ENCODE data around the gene OR2B6.
"Not testable (repeated sequence)": the region's sequence is repeated elsewhere in the genome, so short reads cannot be mapped to it uniquely, and the experiment has no call there.

Gene OR2B6

GRCh38 chr6:27956941-27957340 is at the start of gene OR2B6:
OR2B6 (plus strand) TSS chr6:27957241; CDS start chr6:27957241, 0 bp downstream.
- no peak for ATAC-seq (replicated peaks; ENCODE audit: extremely low read depth, poor library complexity, severe bottlenecking)
- H3K27ac Mint-ChIP-seq (ENCODE audit: low read depth) = no peak within 1 kb of the TSS
- no peak within 1 kb of the TSS for H3K4me3 Mint-ChIP-seq
- no peaks in the 10 kb centered on the region for H3K9me3 Mint-ChIP-seq
- no peaks in the 10 kb centered on the region for H3K4me1 Mint-ChIP-seq
- H3K36me3 Mint-ChIP-seq (ENCODE audit: insufficient read depth) = no peaks in the 10 kb centered on the region
- no peak for DNase-seq (ENCODE audit: low spot score in 2 of 2)
- H3K27me3 Mint-ChIP-seq = peaks cover 80% of the 10 kb centered on the region

- Mint-ChIP-seq H3K9me3 (no peaks in the 10 kb centered on the region), H3K4me1 (peaks cover under 1% of the 10 kb centered on the region), H3K4me3 (no peak overlapping the region), H3K27ac (ENCODE audit: low read depth) (no peak overlapping the region), H3K36me3 (ENCODE audit: insufficient read depth) (peaks cover 4% of the 10 kb centered on the region), H3K27me3 (peaks cover 29% of the 10 kb centered on the region)
- DNase-seq (ENCODE audit: low spot score in 2 of 2) (no peak), ATAC-seq (replicated peaks; ENCODE audit: extremely low read depth, poor library complexity, severe bottlenecking) (no peak)
Measured at GRCh38 chr6:27908017-27908416, 49.0 kb upstream of the OR2B6 start.

- H3K27me3 Mint-ChIP-seq = peaks cover 41% of the 10 kb centered on the region
- no peak for ATAC-seq (replicated peaks; ENCODE audit: extremely low read depth, poor library complexity, severe bottlenecking)
- DNase-seq (ENCODE audit: low spot score in 2 of 2) = no peak
- H3K4me3 Mint-ChIP-seq = no peak within 1 kb of the TSS
- H3K27ac Mint-ChIP-seq (ENCODE audit: low read depth) = no peak within 1 kb of the TSS
- no peaks in the 10 kb centered on the region for H3K4me1 Mint-ChIP-seq
- no peaks in the 10 kb centered on the region for H3K36me3 Mint-ChIP-seq (ENCODE audit: insufficient read depth)
- no peaks in the 10 kb centered on the region for H3K9me3 Mint-ChIP-seq
Measured at GRCh38 chr6:27911956-27912446, 45.0 kb upstream of the OR2B6 start, which contains the start of gene OR2B2. OR2B2 (minus strand) TSS chr6:27912396; CDS start chr6:27912319, 77 bp downstream.

- ATAC-seq (replicated peaks; ENCODE audit: extremely low read depth, poor library complexity, severe bottlenecking) (no peak), DNase-seq (ENCODE audit: low spot score in 2 of 2) (no peak)
- H3K4me3 Mint-ChIP-seq = no peak overlapping the region
- no peaks in the 10 kb centered on the region for H3K36me3 Mint-ChIP-seq (ENCODE audit: insufficient read depth)
- H3K27ac Mint-ChIP-seq (ENCODE audit: low read depth) = no peak overlapping the region
- no peaks in the 10 kb centered on the region for H3K9me3 Mint-ChIP-seq
- H3K27me3 Mint-ChIP-seq = peaks cover 72% of the 10 kb centered on the region
- no peaks in the 10 kb centered on the region for H3K4me1 Mint-ChIP-seq
Measured at GRCh38 chr6:27922949-27923348, 34.1 kb upstream of the OR2B6 start.

- H3K27me3 Mint-ChIP-seq = peaks cover 77% of the 10 kb centered on the region
Measured at GRCh38 chr6:27924179-27924578, 32.9 kb upstream of the OR2B6 start.

GRCh38 chr6:27928041-27928440 is 29.0 kb upstream of the OR2B6 start:
- not testable (repeated sequence) for H3K4me3 Mint-ChIP-seq; DNase-seq (ENCODE audit: low spot score in 2 of 2); H3K36me3 Mint-ChIP-seq (ENCODE audit: insufficient read depth); H3K4me1 Mint-ChIP-seq; H3K27ac Mint-ChIP-seq (ENCODE audit: low read depth); ATAC-seq (replicated peaks; ENCODE audit: extremely low read depth, poor library complexity, severe bottlenecking); H3K9me3 Mint-ChIP-seq
- H3K27me3 Mint-ChIP-seq = peaks cover 76% of the 10 kb centered on the region

More at GRCh38 chr6:27924179-27924578, 32.9 kb upstream of the OR2B6 start:
- DNase-seq (ENCODE audit: low spot score in 2 of 2) (no peak), ATAC-seq (replicated peaks; ENCODE audit: extremely low read depth, poor library complexity, severe bottlenecking) (no peak)
- no peak overlapping the region for H3K4me3 Mint-ChIP-seq
- H3K9me3 Mint-ChIP-seq = no peaks in the 10 kb centered on the region
- H3K36me3 Mint-ChIP-seq (ENCODE audit: insufficient read depth) = no peaks in the 10 kb centered on the region
- no peak overlapping the region for H3K27ac Mint-ChIP-seq (ENCODE audit: low read depth)
- no peaks in the 10 kb centered on the region for H3K4me1 Mint-ChIP-seq

- peaks cover 67% of the 10 kb centered on the region for H3K27me3 Mint-ChIP-seq
- H3K27ac Mint-ChIP-seq (ENCODE audit: low read depth); H3K36me3 Mint-ChIP-seq (ENCODE audit: insufficient read depth); DNase-seq (ENCODE audit: low spot score in 2 of 2); H3K4me3 Mint-ChIP-seq; ATAC-seq (replicated peaks; ENCODE audit: extremely low read depth, poor library complexity, severe bottlenecking); H3K9me3 Mint-ChIP-seq; H3K4me1 Mint-ChIP-seq: not testable (repeated sequence)
Measured at GRCh38 chr6:27929930-27930329, 27.1 kb upstream of the OR2B6 start.

GRCh38 chr6:27931209-27931608 is 25.8 kb upstream of the OR2B6 start:
- DNase-seq (ENCODE audit: low spot score in 2 of 2) = no peak
- peaks cover 7% of the 10 kb centered on the region for H3K9me3 Mint-ChIP-seq
- H3K4me3 Mint-ChIP-seq = no peak overlapping the region
- H3K36me3 Mint-ChIP-seq (ENCODE audit: insufficient read depth) = no peaks in the 10 kb centered on the region
- H3K27ac Mint-ChIP-seq (ENCODE audit: low read depth) = no peak overlapping the region
- peaks cover 57% of the 10 kb centered on the region for H3K27me3 Mint-ChIP-seq
- no peak for ATAC-seq (replicated peaks; ENCODE audit: extremely low read depth, poor library complexity, severe bottlenecking)
- no peaks in the 10 kb centered on the region for H3K4me1 Mint-ChIP-seq

- Mint-ChIP-seq H3K9me3 (no peaks in the 10 kb centered on the region), H3K27me3 (peaks cover 63% of the 10 kb centered on the region), H3K4me3 (no peak overlapping the region), H3K27ac (ENCODE audit: low read depth) (no peak overlapping the region), H3K4me1 (no peaks in the 10 kb centered on the region), H3K36me3 (ENCODE audit: insufficient read depth) (peaks cover 1% of the 10 kb centered on the region)
- ATAC-seq (replicated peaks; ENCODE audit: extremely low read depth, poor library complexity, severe bottlenecking) (no peak), DNase-seq (ENCODE audit: low spot score in 2 of 2) (no peak)
Measured at GRCh38 chr6:27940766-27941165, 16.3 kb upstream of the OR2B6 start.

- not testable (repeated sequence) for H3K4me3 Mint-ChIP-seq; H3K9me3 Mint-ChIP-seq; ATAC-seq (replicated peaks; ENCODE audit: extremely low read depth, poor library complexity, severe bottlenecking); H3K4me1 Mint-ChIP-seq; H3K27ac Mint-ChIP-seq (ENCODE audit: low read depth); DNase-seq (ENCODE audit: low spot score in 2 of 2); H3K36me3 Mint-ChIP-seq (ENCODE audit: insufficient read depth)
- peaks cover 71% of the 10 kb centered on the region for H3K27me3 Mint-ChIP-seq
Measured at GRCh38 chr6:27943072-27943471, 14.0 kb upstream of the OR2B6 start.

- DNase-seq (ENCODE audit: low spot score in 2 of 2) (no peak), ATAC-seq (replicated peaks; ENCODE audit: extremely low read depth, poor library complexity, severe bottlenecking) (no peak)
- Mint-ChIP-seq H3K9me3 (no peaks in the 10 kb centered on the region), H3K36me3 (ENCODE audit: insufficient read depth) (peaks cover 1% of the 10 kb centered on the region), H3K27ac (ENCODE audit: low read depth) (no peak overlapping the region), H3K27me3 (peaks cover 69% of the 10 kb centered on the region), H3K4me3 (no peak overlapping the region), H3K4me1 (no peaks in the 10 kb centered on the region)
Measured at GRCh38 chr6:27948237-27948636, 8.8 kb upstream of the OR2B6 start.

- no peak overlapping the region for H3K27ac Mint-ChIP-seq (ENCODE audit: low read depth)
- no peaks in the 10 kb centered on the region for H3K4me1 Mint-ChIP-seq
- DNase-seq (ENCODE audit: low spot score in 2 of 2) (no peak), ATAC-seq (replicated peaks; ENCODE audit: extremely low read depth, poor library complexity, severe bottlenecking) (no peak)
- no peak overlapping the region for H3K4me3 Mint-ChIP-seq
- H3K9me3 Mint-ChIP-seq = no peaks in the 10 kb centered on the region
- H3K36me3 Mint-ChIP-seq (ENCODE audit: insufficient read depth) = no peaks in the 10 kb centered on the region
- peaks cover 86% of the 10 kb centered on the region for H3K27me3 Mint-ChIP-seq
Measured at GRCh38 chr6:27951040-27951439, 6.0 kb upstream of the OR2B6 start.

GRCh38 chr6:27957516-27957915 is 475 bp downstream of the OR2B6 start:
- H3K9me3 Mint-ChIP-seq = no peaks in the 10 kb centered on the region
- no peak for DNase-seq (ENCODE audit: low spot score in 2 of 2)
- ATAC-seq (replicated peaks; ENCODE audit: extremely low read depth, poor library complexity, severe bottlenecking) = no peak

More at GRCh38 chr6:27957516-27957915, 475 bp downstream of the OR2B6 start:
- H3K36me3 Mint-ChIP-seq (ENCODE audit: insufficient read depth) = no peaks in the 10 kb centered on the region
- no peaks in the 10 kb centered on the region for H3K4me1 Mint-ChIP-seq
- H3K27me3 Mint-ChIP-seq = peaks cover 74% of the 10 kb centered on the region
- no peak overlapping the region for H3K4me3 Mint-ChIP-seq
- H3K27ac Mint-ChIP-seq (ENCODE audit: low read depth) = no peak overlapping the region
